Testis (tissue), 5 donors: ENCODE results near the gene RAB5A. TPM values are rescaled to one million over a fixed set of nuclear protein-coding genes. Genes with fewer than 3 reads are reported as not detected.
"Not testable (repeated sequence)": the region's sequence is repeated elsewhere in the genome, so short reads cannot be mapped to it uniquely, and the experiment has no call there.

Experiments
- DNase-seq: peaks from one replicate; pipeline ENCODE4 v3.0.0-alpha.2; 2019
- H3K27ac ChIP-seq, 2 donors: fragments of 200-600 bp; sonication (generic); one replicate each; pipeline ENCODE4 v1.5.1; 2019
- H3K27me3 ChIP-seq: fragments of 200-600 bp; sonication (generic); one replicate; pipeline ENCODE4 v1.5.1; 2019
- H3K36me3 ChIP-seq: fragments of 200-600 bp; sonication (generic); one replicate; pipeline ENCODE4 v1.5.1; 2017; ENCODE audit warnings: low read depth; ENCODE audit errors: missing control alignments
- H3K4me1 ChIP-seq: fragments of 200-600 bp; sonication (generic); one replicate; pipeline ENCODE4 v1.5.1; 2019
- H3K4me3 ChIP-seq, 2 donors: fragments of 200-600 bp; sonication (generic); one replicate each; pipeline ENCODE4 v1.5.1; 2017 to 2019
- H3K9me3 ChIP-seq: fragments of 200-600 bp; sonication (generic); one replicate; pipeline ENCODE4 v1.5.1; 2017
- POLR2A ChIP-seq: fragments of 450-650 bp; IDR thresholded peaks from one replicate; pipeline ENCODE4 v1.6.1; 2017; ENCODE audit warnings: antibody characterized with exemption, mild to moderate bottlenecking, moderate library complexity
- WGBS, 2 donors: methylation state at CpG; one replicate each; pipeline ENCODE4 v1.1.5; 2018; 5-methylcytosine and 5-hydroxymethylcytosine counted together
- intact Hi-C: fragments of 100-400 bp; cut with DNase I; formaldehyde crosslinking; loops from one replicate; pipeline ENCODE4 v1.15.1; 2023; ENCODE audit warnings: low total_unique reads
- long read RNA-seq, 2 donors: transcript quantifications; one replicate each; lab custom pipeline, GENCODE V29; 2026
- polyA plus RNA-seq: library from polyadenylated mRNA; stranded (reverse); fragments of 350-450 nt; fragmentation: Illumina TruSeq; extraction: RNeasy Lipid Tissue Mini Kit (QIAGEN cat#74804); gene quantifications from one replicate; pipeline ENCODE4 v1.2.3, GENCODE V29; 2014; ENCODE audit warnings: low read depth, low replicate concordance; ENCODE audit not compliant: insufficient read depth
- total RNA-seq, 2 donors: library from RNA; depleted of rRNA; stranded (reverse); fragments of >200 nt; gene quantifications; one replicate each; pipeline ENCODE4 v1.2.3, GENCODE V29; 2016
- TF ChIP-seq, protein P1 (sequence below), 3 experiments: fragments of 450-650 bp in 2 of 3; fragments of 200-600 bp in 1 of 3; sonication (generic) in 1 of 3; IDR thresholded peaks; one replicate each; pipeline ENCODE4 v1.5.1; 2016 to 2019; ENCODE audit warnings: antibody characterized with exemption in 3 of 3, mild to moderate bottlenecking in 2 of 3, moderate library complexity in 1 of 3

The RAB5A gene
- total RNA-seq (10 to 100 TPM; 55.6 to 62.6 TPM), polyA plus RNA-seq (43.4 TPM)
- long read RNA-seq, donor 1, transcript RAB5A-201 (6 exons, 2,536 nt): major isoform, 5 of 10 reads
- long read RNA-seq, donor 1, partial matches to known transcripts: 0 of 10 reads
- long read RNA-seq, donor 1, other reads (novel, unspliced or antisense): 0 of 10 reads
- long read RNA-seq, donor 2, transcript RAB5A-201 (6 exons, 2,536 nt): major isoform, 17 of 30 reads
- long read RNA-seq, donor 2, partial matches to known transcripts: 6 of 30 reads
- long read RNA-seq, donor 2, other reads (novel, unspliced or antisense): 0 of 30 reads

- peak; percentile 87 for TF ChIP-seq POLR2A
- TF ChIP-seq, protein P1, sequence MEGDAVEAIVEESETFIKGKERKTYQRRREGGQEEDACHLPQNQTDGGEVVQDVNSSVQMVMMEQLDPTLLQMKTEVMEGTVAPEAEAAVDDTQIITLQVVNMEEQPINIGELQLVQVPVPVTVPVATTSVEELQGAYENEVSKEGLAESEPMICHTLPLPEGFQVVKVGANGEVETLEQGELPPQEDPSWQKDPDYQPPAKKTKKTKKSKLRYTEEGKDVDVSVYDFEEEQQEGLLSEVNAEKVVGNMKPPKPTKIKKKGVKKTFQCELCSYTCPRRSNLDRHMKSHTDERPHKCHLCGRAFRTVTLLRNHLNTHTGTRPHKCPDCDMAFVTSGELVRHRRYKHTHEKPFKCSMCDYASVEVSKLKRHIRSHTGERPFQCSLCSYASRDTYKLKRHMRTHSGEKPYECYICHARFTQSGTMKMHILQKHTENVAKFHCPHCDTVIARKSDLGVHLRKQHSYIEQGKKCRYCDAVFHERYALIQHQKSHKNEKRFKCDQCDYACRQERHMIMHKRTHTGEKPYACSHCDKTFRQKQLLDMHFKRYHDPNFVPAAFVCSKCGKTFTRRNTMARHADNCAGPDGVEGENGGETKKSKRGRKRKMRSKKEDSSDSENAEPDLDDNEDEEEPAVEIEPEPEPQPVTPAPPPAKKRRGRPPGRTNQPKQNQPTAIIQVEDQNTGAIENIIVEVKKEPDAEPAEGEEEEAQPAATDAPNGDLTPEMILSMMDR (IDR thresholded peaks at IDR 0.05): no peak
- Histone ChIP-seq H3K4me3 (peak within 1 kb of the TSS; percentile 89 to 98), H3K27ac (peak within 1 kb of the TSS; percentile 96 to 98), H3K27me3 (no peaks in the 10 kb centered on the region), H3K36me3 (no peaks in the 10 kb centered on the region), H3K9me3 (no peaks in the 10 kb centered on the region), H3K4me1 (peaks cover 14% of the 10 kb centered on the region)
- WGBS, 2 donors: 1% methylated on average over 62 to 73 of the region's 73 CpGs
- DNase-seq: peak; percentile 99
- intact Hi-C loops: no loop called here
Measured at GRCh38 chr3:19946832-19947548, at the start of gene RAB5A. RAB5A (plus strand) TSS chr3:19947097; CDS start chr3:19950899, 3,802 bp downstream.

DNA sequence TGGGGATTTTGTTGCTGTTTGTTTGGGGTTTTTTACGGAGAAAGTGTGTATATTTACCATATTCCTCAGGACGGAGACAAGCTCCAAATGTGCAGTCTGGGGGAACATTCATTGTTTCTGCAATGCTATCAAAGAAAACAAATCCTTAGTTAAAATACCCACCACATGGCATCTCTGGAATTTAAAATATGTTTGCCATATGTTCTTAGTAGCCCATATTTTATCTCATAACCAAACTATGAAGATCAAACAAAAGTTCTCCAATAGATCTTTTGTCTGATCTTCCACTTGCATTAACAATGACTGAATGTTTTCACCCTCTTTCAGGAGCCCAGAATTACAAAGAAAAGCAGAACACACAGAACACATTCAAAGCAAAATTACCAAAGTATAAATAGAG, 48.2 kb upstream of the RAB5A start:
- H3K36me3 ChIP-seq: no peaks in the 10 kb centered on the region
- DNase-seq: no peak
- no peaks in the 10 kb centered on the region for H3K27me3 ChIP-seq
- H3K9me3 ChIP-seq: no peaks in the 10 kb centered on the region
- H3K27ac ChIP-seq: no peak overlapping the region
- no peaks in the 10 kb centered on the region for H3K4me1 ChIP-seq
- intact Hi-C loops: no loop called here
- TF ChIP-seq, protein P1 (IDR thresholded peaks at IDR 0.05): no peak
- no peak overlapping the region for H3K4me3 ChIP-seq
- WGBS, 2 donors: 85 to 89% methylated on average over 2 of the region's 2 CpGs

DNA sequence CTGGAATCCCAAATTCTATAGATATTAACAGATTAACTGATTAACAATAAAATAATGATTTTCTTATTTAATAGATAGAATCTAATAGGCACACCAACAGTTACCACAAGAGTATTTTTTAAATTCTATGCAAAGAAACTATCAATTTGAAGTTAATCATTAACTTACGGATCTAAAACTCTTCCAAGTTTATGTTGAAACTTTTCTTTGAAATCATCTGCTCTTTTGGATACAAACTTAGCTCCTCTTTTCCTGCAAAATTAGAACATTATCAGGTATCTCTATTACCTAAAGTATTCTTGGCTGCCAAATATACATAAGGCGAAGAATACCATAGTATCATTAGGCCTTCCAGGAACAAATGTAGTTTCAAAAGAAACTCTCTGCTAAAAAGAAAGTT, 47.6 kb upstream of the RAB5A start:
- Histone ChIP-seq H3K27me3 (no peaks in the 10 kb centered on the region), H3K36me3 (no peaks in the 10 kb centered on the region), H3K27ac (no peak overlapping the region), H3K4me3 (no peak overlapping the region), H3K4me1 (no peaks in the 10 kb centered on the region), H3K9me3 (no peaks in the 10 kb centered on the region)
- 93 to 95% methylated on average over 2 of the region's 2 CpGs for WGBS, 2 donors
- TF ChIP-seq POLR2A: no peak
- TF ChIP-seq, protein P1 (IDR thresholded peaks at IDR 0.05): no peak
- intact Hi-C loops: no loop called here
- DNase-seq: no peak

- DNase-seq, H3K36me3 ChIP-seq, H3K4me3 ChIP-seq, H3K9me3 ChIP-seq, H3K4me1 ChIP-seq, H3K27ac ChIP-seq, H3K27me3 ChIP-seq, intact Hi-C loops: not testable (repeated sequence)
- WGBS, 2 donors: 88 to 89% methylated on average over 7 of the region's 7 CpGs
Measured at GRCh38 chr3:19899833-19900232, 47.1 kb upstream of the RAB5A start.

- TF ChIP-seq POLR2A: no peak
- TF ChIP-seq, protein P1 (IDR thresholded peaks at IDR 0.05): no peak
- intact Hi-C loops: no loop called here
- Histone ChIP-seq H3K27ac (no peak overlapping the region), H3K4me3 (no peak overlapping the region), H3K36me3 (no peaks in the 10 kb centered on the region), H3K27me3 (no peaks in the 10 kb centered on the region), H3K9me3 (no peaks in the 10 kb centered on the region), H3K4me1 (no peaks in the 10 kb centered on the region)
- no peak for DNase-seq
- WGBS, 2 donors: 73 to 76% methylated on average over 5 of the region's 5 CpGs
Measured at GRCh38 chr3:19901337-19901736, 45.6 kb upstream of the RAB5A start.
